GF-D8 (cell line): ENCODE data around the gene MAMSTR.
"Not testable (repeated sequence)": the region's sequence is repeated elsewhere in the genome, so short reads cannot be mapped to it uniquely, and the experiment has no call there.

Experiments used
- DNase-seq: peaks from one replicate; lab custom pipeline; 2025; lab: John Stamatoyannopoulos, UW

The MAMSTR gene

DNA sequence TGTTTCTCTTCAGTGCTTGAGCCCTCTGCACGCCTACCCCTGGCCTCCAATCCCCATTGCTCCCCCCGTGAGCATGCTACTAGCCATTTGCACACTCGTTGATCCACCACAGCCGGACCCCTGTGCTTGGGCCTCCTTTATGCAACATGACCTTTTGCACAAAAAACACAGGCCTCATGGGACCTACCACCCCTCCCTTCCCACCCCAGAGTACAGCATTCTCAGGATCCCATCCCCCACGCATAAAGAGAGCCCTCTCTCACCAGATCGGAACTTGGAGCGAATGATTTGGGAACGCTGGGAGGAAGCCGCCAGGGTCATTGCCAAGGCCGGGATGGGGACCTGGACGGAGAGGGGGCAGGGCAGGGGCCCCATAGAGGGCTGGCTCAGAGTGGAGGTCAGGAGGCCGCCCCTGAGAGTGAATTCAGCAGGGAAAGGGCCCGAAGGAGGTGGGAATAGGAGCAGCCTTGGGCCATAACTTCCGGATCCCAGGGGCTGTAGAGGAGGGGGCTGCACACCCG, 754 bp downstream of the MAMSTR start:
- DNase-seq, result no peak

GRCh38 chr19:48718106-48718505, 1.4 kb downstream of the MAMSTR start:
- DNase-seq, result not testable (repeated sequence)

DNA sequence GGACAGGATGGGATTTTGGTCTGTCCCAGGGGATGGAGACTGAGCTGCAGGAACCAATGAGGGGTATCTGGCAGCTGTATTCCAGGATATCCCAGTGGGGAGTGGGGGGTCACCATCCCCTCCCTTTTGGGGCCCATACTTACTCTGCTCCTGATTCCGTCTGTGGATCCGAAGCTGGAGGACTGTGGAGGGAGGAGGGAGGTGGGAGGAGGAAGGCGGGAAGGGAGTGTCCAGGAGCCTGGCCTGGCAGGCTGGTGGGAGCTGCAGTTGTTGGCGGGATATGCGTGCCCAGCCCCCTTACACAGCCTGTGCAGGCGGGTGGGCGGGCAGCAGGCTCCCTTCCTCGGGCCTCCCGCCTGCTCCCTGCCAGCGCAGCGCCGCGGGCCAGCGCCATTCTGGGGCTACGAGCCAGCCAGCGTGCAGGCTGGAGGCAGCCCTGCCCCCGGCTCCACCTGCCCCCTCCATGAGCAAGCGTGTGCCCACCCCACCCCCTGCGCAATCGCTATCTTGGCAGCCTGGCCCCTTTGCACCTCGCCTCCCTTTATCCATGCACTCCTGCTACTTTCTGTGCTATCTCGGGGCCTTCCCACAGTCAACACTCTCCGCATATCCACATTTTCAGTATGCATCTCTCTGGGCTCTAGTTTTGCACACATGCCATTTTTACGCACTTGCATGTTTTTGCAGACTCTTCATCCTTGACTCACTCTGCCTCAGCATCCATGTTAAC, 2.8 kb downstream of the MAMSTR start:
- no peak for DNase-seq

- no peak for DNase-seq
Observed at GRCh38 chr19:48715681-48716171, 3.8 kb downstream of the MAMSTR start.

- no peak for DNase-seq
Observed at GRCh38 chr19:48714759-48715675, 4.5 kb downstream of the MAMSTR start.

- DNase-seq, result peak; percentile 95
Observed at GRCh38 chr19:48713864-48714755, 5.4 kb downstream of the MAMSTR start.

DNA sequence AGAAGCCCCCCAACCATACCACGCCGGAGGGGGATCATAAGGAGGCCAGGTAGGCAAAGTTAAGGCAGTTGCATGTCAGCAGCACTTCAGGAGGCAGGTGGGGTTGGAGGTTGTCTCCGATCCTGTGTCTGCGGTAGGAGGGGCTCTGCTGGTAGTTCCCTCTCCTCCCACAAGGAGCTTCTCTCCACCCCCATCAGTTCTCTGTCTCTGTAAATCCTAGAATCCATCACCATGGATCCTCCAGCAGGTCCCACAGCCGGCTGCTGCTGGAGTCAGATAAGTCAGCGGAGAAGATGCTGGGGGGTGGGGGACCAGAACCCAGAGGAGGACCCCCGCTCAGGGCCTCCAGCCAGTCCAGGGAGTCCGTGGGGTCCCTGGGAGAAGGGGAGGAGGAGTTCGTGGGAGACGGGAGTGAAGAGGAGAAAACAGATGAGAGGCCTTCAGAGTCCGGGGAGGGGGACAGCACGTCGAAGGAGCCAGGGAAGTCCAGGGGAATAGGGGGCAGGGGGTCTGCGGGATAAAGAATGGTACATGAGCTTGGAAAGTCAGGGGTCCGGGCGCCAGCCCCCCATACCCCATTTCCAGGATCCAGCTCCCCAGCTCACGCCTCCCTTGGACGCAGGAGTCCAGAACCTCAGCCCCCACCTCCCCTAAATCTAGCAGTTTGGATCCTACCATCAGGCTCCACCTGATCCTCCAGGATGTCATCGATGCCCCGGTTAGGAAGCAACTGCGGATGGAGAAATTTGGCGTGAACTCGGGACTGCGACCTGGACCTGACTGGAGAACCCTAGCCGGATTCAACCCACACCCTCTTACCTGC, 6.3 kb downstream of the MAMSTR start:
- no peak for DNase-seq

DNA sequence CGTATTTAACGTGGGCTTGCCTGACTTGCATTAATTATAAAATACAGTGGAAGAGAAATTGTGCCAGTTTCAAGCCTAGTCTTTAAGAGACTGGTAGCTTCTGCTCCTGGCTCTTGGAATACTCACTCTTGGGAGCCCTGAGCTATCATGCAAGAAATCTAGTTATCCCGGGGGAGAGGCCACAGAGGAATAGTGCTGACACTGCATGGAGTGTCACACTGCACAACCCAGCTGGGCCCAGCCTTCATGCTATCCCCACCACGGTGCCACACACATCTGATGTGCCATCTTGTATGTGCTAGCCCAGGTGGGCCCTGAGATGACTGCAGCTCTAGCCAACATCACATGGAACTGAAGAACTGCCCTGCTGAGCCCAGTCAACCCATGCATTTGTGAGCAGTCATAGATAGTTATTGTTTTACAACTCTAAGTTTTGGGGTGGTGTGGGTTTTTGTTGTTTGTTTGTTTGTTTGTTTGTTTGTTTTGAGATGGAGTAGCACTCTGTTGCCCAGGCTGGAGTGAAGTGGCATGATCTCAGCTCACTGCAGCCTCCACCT, 8.3 kb downstream of the MAMSTR start:
- DNase-seq, result no peak

GRCh38 chr19:48708471-48708870, 11.1 kb downstream of the MAMSTR start:
- DNase-seq, result no peak

DNA sequence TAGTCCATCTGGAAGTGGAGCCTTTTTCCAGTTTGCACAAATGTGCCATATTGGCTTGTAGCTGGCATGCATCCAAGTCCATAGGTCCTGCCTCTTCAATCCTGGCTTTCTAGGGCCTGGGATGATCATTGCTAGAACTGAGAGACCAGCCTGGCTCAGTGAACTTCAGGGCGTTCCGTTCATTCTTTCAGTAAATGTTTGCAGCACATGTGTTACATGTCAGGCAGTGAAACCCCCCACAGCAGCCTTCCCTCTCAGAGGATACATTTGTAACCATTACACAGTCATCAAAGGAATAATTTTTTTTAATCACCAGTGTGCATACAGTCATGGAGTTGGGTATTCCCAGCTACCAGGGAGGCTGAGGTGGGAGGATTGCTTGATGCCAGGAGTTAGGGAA, 14.1 kb downstream of the MAMSTR start:
- no peak for DNase-seq

DNA sequence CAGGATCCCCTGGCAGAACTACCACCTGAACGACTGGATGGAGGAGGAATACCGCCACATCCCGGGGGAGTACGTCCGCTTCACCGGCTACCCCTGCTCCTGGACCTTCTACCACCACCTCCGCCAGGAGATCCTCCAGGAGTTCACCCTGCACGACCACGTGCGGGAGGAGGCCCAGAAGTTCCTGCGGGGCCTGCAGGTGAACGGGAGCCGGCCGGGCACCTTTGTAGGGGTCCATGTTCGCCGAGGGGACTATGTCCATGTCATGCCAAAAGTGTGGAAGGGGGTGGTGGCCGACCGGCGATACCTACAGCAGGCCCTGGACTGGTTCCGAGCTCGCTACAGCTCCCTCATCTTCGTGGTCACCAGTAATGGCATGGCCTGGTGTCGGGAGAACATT, 16.2 kb downstream of the MAMSTR start:
- DNase-seq, result no peak

GRCh38 chr19:48702701-48703100, 16.8 kb downstream of the MAMSTR start:
- no peak for DNase-seq

DNA sequence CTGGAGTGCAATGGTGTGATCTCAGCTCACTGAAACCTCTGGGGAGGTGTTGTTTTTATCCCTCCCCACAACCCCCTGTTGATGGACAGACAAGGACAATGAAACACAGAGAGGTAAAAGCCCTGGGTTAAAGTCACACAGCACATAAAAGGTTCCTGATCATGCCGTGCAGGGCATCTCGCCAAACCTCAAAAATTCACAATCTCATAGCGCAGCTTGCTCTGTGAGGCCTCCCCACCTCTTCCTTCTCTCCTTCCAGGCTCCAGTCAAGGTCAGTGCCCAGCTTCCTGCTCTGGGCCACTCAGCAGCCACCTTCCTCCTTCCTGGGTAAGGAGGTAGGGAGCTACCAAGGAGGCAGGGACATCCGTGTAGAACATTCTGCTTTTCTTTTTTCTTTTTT, 21.5 kb downstream of the MAMSTR start:
- peak; percentile 51 for DNase-seq

GRCh38 chr19:48696353-48697010, 23.0 kb downstream of the MAMSTR start:
- no peak for DNase-seq

DNA sequence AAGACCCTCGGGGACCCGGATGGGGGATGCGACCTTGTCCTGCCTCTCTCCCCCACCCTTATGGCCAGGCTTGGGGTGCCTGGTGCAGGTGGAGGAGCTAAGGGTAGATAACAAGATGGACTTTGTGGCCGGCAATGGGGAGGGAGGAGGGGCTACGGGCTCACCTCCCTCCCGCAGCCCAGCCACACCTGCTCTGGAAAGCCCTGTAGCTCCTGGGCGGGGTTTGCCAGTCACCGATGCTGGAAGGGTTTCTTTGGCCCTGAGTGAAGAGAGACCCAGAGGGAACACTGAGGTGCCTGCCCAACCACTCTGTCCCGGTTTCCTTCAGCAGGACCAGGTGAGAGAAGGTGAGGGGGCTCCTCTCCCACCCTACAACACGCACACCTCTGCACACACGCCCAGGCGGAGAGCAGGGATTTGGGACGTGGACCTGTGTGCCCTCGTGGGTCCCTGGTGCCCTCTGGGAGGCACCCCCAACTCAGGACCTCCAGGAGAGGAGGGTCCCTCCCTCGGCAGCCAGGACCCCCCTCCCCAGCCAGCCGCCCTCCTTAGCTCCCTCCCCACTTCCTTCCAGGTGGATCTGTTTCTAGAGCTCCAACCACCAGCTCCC, 23.7 kb downstream of the MAMSTR start, which contains the start of gene FUT2:
FUT2 (plus strand) TSS at position 229 of the 610 bp plus-strand sequence. CDS start 6,986 bp downstream, outside the sequence.
- DNase-seq, result no peak

DNA sequence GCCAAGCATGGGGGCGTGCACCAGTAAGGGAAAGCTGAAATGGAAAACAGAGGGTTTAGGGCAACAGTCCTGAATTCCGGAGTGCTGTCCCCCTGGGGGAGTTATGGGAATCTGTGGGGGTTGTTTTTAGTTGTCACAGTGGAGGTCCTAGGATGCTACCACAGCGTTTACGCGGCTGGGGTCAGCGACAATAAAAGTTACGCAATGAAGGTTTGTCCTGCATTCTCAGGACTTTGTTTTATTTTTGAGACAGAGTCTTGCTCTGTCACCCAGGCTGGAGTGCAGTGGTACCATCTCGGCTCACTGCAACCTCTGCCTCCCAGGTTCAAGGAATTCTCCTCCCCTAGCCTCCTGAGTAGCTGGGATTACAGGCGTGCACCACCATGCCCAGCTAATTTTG, 25.9 kb downstream of the MAMSTR start:
- DNase-seq, result not testable (repeated sequence)

DNA sequence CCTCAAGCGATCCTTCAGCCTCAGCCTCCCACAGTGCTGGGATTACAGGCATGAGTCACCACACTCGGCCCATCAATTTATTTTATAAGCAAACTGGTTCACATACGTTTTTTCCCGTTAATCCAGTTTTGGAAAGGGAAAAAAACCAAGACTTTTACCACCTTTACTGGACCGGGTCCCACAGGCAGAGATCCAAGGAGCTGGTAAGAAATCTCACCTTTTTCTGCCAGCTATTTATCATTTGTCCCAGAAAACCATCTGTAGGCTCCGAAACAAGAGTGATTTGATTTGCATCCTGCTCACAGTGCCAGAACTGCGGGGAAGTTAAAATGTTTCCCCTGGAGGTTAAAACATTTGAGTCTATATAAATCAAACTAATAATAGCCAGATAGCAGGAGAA, 30.1 kb downstream of the MAMSTR start:
- no peak for DNase-seq

GRCh38 chr19:48687776-48688175, 31.7 kb downstream of the MAMSTR start:
- DNase-seq, result no peak

DNA sequence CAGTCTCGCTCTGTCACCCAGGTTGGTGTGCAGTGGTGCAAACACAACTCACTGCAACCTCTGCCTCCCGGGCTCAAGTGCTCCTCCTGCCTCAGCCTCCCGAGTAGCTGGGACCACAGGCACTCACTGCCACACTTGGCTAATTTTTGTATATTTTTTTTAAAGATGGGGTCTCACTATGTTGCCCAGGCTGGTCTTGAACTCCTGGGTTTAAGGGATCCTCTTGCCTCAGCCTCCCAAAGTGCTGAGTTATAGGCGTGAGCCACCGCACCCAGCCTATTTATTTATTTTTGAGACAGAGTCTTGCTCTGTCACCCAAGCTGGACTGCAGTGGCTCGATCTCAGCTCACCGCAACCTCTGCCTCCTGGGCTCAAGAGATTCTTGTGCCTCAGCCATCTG, 32.9 kb downstream of the MAMSTR start:
- not testable (repeated sequence) for DNase-seq
